ENCODE data around the gene PCIF1. TPM values are rescaled to one million over a fixed set of nuclear protein-coding genes. Genes with fewer than 3 reads are reported as not detected.

The PCIF1 gene
- total RNA-seq, 4 donors from 2014 or later, result 20.7 to 39.2 (median 24.8) TPM

- TF ChIP-seq CTCF (IDR thresholded peaks at IDR 0.05; ENCODE audit: low read depth), result no peak
Observed at GRCh38 chr20:45944151-45944964, 9.9 kb downstream of the PCIF1 start.

DNA sequence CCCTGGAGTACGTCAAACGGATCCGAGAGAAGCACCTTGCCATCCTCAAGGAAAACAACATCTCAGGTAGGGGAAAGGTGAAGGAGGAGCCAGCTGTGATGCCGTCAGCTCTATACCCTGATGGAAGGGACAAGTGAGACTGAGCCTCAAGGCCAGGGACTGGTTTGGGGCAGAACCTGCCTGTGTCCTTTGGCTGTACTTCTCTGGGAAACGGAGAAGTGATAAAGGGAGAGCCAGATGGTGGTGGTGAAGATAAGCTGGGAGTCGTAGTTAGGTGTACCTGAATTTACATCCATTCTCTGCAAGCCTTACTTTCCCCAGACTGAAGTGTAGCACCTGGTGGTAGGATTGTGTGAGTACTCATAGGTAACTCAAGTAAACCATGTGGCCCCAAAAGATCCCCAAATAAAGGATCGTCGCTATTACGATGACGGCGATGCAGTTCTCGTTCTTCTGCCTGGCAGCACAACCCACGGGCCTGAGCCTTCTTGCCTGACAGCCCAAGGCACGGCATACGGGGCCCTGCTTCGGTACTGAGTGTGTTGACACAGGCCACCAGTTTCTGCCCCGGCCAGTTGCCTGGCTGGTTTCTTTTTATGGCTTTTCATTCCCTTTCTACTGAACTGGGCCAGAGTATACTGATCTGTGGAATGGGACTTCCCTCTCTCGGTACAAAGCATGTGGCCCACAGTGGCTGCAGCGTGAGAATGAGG is 10.6 kb downstream of the PCIF1 start:
- TF ChIP-seq CTCF (IDR thresholded peaks at IDR 0.05; ENCODE audit: low read depth), result no peak

DNA sequence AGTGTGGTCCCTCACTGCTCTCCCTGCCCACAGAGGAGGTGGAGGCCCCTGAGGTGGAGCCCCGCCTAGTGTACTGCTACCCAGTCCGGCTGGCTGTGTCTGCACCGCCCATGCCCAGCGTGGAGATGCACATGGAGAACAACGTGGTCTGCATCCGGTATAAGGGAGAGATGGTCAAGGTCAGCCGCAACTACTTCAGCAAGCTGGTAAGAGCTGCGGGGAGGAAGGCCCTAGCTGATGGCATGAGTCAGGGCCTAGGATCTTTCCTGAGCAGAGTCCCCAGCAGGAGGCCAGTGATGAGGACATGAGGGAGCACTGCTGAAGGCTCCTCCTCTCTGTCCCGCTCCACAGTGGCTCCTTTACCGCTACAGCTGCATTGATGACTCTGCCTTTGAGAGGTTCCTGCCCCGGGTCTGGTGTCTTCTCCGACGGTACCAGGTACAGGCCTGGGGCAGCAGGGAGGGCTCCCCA is 11.2 kb downstream of the PCIF1 start:
- TF ChIP-seq CTCF (IDR thresholded peaks at IDR 0.05; ENCODE audit: low read depth), result no peak

- no peak for TF ChIP-seq CTCF (IDR thresholded peaks at IDR 0.05; ENCODE audit: low read depth)
Observed at GRCh38 chr20:45946149-45946970, 11.9 kb downstream of the PCIF1 start.

GRCh38 chr20:45947110-45947866 is 12.8 kb downstream of the PCIF1 start:
- no peak for TF ChIP-seq CTCF (IDR thresholded peaks at IDR 0.05; ENCODE audit: low read depth)

GRCh38 chr20:45948261-45948733 is 13.8 kb downstream of the PCIF1 start:
- TF ChIP-seq CTCF (IDR thresholded peaks at IDR 0.05; ENCODE audit: low read depth), result no peak
